GM21786 (cell line): ENCODE data around the gene SLC22A17.

Experiments used
- ATAC-seq: cut with Tn5 transposase; IDR thresholded peaks from one replicate; pipeline ENCODE4 v1.9.1; 2021; ENCODE audit not compliant: unreplicated experiment

Gene SLC22A17

DNA sequence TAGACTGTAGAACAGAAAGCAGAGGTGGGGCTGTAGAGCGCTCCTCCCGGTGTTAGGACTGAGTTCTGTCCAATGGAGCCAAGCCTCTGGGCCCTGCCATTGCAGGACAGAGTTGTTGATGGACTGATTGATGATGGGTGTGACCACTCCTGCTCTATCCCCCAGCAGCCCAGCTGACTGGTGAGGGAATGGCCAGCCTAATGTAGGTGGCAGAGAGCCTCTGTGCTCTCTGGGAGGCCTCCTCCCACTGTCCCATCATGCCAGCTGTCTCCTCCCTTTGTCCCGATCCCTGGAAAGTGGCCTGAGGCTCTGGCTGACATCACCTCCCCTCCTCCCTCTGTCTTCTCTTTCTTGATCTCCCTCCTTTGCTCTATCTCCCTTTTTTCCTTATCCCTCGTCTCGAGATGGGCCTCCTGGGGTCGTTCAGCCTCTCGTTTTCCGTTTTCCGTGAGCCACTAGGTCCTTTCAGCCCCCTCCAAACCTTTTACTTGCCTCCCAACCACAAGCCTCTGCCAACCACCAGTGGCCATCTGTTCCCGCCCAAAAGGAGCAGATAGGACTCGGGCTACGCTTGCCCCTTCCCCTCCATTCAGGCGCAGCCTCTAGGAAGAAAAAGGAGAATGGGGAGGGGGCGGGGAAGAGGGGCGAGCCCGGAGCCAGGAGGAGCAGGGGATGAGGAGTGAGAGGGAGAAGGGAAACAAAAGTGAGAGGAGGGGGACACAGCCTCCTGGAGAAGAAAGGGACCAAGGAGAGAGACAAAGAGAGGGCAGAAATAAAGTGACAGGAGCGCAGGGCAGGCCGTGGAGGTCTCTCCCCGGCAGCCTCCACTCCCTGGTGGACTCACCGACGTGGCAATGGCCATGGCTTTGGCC lies 11.7 kb upstream of the SLC22A17 start:
- no peak for ATAC-seq

DNA sequence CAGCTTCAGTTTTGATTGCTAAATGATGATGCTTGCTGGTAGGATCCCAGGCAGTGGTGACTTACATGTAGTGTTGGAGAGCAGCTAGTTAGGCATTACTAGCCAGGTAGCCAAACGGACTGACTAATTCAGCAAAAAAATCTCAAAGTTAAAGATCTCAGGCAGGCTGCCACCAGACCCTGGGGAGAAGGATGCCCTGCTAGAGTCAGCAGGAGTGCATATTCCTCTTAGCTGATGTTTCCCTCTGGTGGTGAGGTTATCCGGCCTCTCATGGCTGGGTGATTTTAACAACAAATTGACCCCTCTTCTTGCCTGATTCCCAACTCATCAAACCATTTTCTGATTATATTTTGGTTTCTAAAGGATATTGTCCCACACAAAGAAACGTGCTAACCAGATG lies 9.5 kb upstream of the SLC22A17 start:
- ATAC-seq, result no peak

GRCh38 chr14:23361763-23362162 lies 9.1 kb upstream of the SLC22A17 start:
- no peak for ATAC-seq

GRCh38 chr14:23361320-23361719 lies 8.6 kb upstream of the SLC22A17 start:
- ATAC-seq, result no peak

DNA sequence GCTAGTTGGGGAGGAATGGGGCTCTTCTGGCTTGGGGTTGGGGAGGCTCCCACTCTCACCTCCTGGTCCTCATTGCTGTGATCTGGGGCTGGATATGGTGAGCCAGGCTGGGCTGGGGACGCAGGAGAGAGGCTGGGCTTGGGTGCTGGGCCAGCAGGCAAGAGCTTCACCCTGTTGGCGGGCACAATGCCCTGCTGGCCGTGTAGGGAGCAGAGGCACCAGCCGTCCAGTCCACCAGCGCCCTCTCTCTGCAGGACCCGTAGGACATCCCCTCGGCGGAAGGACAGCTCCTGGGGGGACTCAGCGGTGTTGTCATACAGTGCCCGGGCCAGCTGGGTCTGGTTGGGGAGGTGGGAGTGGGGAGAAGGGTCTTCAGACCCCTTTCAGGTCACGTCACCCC lies 7.8 kb upstream of the SLC22A17 start:
- no peak for ATAC-seq

- no peak for ATAC-seq
Measured at GRCh38 chr14:23359722-23360447, 7.2 kb upstream of the SLC22A17 start.

GRCh38 chr14:23359167-23359626 lies 6.5 kb upstream of the SLC22A17 start:
- no peak for ATAC-seq

GRCh38 chr14:23358553-23359166 lies 6.0 kb upstream of the SLC22A17 start:
- ATAC-seq, result no peak

DNA sequence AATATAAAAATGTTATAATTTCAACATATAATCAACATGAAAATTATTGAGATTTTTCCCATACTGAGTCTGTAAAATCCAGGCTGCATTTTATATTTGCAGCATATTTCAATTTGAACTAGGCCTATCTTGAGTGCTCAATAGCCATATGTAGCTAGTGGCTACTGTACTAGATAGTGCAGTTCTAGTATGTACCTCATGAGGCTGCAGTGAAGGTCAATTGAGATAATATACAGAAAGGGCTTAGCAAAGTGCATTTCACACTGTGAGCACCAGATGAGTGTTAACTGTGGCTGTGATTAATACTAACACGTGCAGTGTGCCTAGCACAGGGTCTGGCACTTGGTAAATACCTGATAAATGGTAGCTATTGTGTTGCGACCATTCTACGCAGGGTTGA lies 5.4 kb upstream of the SLC22A17 start:
- ATAC-seq, result no peak

DNA sequence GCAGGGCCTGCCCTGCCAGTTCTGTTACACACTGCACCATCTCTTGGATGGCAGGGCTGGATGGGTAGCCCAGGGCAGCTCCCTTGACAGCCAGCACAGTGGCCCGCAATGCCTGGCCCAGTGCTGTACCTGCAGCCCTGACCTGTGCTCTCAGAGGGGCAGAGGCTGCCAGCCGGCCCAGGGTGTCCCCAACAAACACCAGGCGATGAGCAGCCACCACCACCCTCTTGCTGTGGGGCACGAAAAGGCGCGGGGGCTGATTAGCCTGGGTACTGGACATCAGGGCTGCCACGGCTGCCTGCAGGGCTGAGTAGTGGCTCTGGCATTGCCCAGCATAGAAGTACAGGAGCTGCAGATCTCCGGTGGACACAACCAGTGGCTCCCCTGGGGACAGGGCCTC lies 4.6 kb upstream of the SLC22A17 start:
- no peak for ATAC-seq

DNA sequence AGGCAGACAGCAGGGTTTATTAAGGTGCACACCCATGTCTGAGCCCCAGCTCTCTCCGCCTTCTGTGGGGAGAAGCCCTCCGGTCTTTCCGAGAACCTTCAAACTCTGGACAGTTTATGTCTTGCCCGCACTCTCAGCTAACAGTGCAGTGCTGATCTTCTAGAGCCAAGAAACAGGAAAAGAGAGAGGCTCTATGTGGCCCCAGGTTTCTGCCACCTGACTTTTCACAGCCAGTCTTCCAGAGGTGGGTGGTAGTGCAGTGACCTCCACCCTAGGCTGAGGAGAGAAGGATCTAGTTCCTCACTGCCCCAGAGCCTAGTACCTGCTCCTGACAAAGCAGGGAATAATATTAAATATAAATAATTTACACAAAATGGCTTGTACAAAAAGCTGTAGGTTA lies 4.0 kb upstream of the SLC22A17 start:
- no peak for ATAC-seq

GRCh38 chr14:23355871-23356435 lies 3.3 kb upstream of the SLC22A17 start:
- ATAC-seq, result no peak

- no peak for ATAC-seq
Measured at GRCh38 chr14:23354990-23355389, 2.3 kb upstream of the SLC22A17 start.

DNA sequence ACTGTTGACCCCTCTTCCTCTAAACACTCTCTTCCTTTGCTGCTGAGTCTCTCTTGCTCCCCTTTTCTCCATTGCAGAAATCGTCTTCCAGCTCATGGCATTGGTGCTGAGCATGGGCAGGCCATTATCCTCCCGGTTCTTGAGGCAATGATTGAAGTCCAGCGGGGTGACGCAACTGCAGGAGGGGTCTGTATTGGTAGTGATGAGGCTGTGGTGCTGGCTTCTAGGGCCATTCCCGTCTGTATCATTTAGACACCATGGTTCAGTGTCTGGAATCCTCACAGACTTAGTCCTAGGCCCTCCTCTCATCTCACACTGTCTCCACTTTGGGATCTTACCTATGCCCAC lies 720 bp upstream of the SLC22A17 start:
- no peak for ATAC-seq

- no peak for ATAC-seq
Measured at GRCh38 chr14:23351681-23352505, 794 bp downstream of the SLC22A17 start.

GRCh38 chr14:23349156-23349845 lies 3.4 kb downstream of the SLC22A17 start:
- no peak for ATAC-seq

- ATAC-seq, result no peak
Measured at GRCh38 chr14:23348297-23348655, 4.4 kb downstream of the SLC22A17 start.

DNA sequence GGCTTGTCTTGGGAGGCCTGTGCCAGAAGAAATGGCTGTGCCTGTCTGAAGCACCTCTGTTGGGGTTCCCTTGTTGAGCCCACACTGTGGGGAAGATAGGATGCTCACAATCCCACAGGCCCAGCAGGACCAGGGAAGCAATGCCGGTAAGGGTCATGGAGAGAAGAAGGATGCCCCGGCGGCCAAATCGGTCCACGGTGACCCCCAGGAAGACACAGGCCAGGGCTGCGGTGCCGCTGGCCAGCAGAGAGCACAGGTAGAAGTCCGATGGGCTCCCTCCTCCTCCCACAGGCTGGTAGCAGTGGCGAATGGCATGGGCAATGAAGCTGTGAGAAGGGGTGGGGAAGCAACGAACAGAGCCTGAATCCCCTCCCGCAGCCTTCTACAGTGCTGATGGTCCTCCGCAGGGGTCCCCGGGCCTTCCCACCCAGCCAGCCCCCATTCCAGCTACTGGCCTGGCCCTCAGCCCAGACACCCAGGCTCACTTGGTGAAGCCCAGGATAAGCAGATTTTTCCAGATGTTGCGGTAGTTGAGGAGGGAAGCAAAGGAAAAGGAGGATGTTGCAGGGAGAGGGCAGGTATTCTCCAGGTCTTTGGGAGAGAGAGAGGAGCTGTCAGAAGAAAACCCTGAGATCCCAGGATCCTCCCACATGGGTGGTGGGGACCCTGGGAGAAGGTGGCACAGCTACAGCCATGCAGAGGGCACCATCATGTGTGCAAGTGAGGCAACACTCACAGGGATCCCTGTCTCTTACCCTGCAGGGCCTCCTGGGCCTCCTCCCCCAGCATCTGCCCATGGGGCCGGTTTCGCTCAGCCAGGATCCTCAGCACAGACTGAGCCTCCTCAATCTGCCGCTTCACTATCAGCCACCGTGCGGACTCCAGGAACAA lies 5.0 kb downstream of the SLC22A17 start:
- no peak for ATAC-seq

DNA sequence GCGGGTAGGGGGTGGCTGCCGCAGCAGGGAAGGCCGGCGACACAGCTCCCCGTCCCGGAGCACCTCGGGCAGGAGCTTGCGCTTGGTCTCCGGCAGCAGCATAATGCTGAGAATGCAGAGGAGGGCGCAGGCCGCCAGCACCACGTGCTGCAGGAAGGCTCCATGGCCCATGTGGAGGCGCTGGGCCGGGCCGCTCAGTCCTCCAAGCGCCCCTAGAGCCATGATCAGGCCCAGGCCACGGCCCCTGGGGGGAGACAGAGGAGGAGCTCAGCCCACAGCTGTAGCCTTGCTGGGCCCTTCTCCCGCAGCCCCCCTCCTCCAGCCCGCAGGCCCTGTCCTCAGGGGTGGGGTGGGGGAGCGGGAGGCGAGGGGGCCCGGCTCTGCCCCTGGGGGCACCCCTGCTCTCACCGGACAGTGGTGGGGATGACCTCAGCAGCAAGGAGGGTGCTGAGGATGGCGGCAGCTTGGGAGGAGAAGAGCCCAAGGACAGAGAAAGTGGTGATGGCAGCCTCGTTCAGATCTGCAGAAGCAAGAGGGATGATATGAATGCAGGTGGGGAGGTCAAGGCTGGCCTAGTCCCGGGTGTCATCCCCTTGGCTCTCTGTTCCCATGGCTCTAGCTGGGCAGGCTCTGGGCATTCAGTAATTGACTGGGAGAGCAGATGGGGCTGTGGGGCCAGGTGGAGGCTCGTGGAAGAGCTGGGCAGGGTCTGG lies 5.8 kb downstream of the SLC22A17 start:
- no peak for ATAC-seq
